HepG2 (cell line): Measurements from ENCODE around the gene CRYM. TPM values are rescaled to one million over a fixed set of nuclear protein-coding genes. Genes with fewer than 3 reads are reported as not detected.

Experiments
- CEBPG ChIP-seq: IDR thresholded peaks from 2 replicates; pipeline ENCODE4 v1.6.1; 2016
- DPF2 ChIP-seq: sonication (generic); formaldehyde crosslinking; IDR thresholded peaks from 2 replicates; pipeline ENCODE4 v1.4.0; 2020; ENCODE audit warnings: mild to moderate bottlenecking, low read depth, missing genetic modification reagents, borderline replicate concordance
- MBD4 ChIP-seq: IDR thresholded peaks from 2 replicates; pipeline ENCODE4 v1.6.1; 2012; ENCODE audit warnings: low read length, inconsistent platforms, borderline replicate concordance
- ONECUT2 ChIP-seq: sonication (generic); formaldehyde crosslinking; IDR thresholded peaks from 2 replicates; pipeline ENCODE4 v1.4.0; 2020; ENCODE audit warnings: missing genetic modification reagents
- PRDM15 ChIP-seq: sonication (generic); formaldehyde crosslinking; IDR thresholded peaks from 2 replicates; pipeline ENCODE4 v1.4.0; 2020; ENCODE audit warnings: missing genetic modification reagents
- SALL1 ChIP-seq: sonication (generic); formaldehyde crosslinking; IDR thresholded peaks from 2 replicates; pipeline ENCODE4 v1.8.0; 2022; ENCODE audit warnings: mild to moderate bottlenecking, missing genetic modification reagents
- ZBTB46 ChIP-seq: sonication (generic); formaldehyde crosslinking; IDR thresholded peaks from 2 replicates; pipeline ENCODE4 v1.4.0; 2020; ENCODE audit warnings: mild to moderate bottlenecking, missing genetic modification reagents, borderline replicate concordance
- ZFP82 ChIP-seq: sonication (generic); formaldehyde crosslinking; IDR thresholded peaks from 2 replicates; pipeline ENCODE4 v1.5.1; 2020; ENCODE audit warnings: mild to moderate bottlenecking, missing genetic modification reagents, borderline replicate concordance
- ZNF142 ChIP-seq: sonication (generic); formaldehyde crosslinking; IDR thresholded peaks from 2 replicates; pipeline ENCODE4 v1.4.0; 2020; ENCODE audit warnings: missing genetic modification reagents
- ZNF232 ChIP-seq: sonication (generic); formaldehyde crosslinking; IDR thresholded peaks from 2 replicates; pipeline ENCODE4 v1.4.0; 2020; ENCODE audit warnings: missing genetic modification reagents, borderline replicate concordance
- ZNF296 ChIP-seq: sonication (generic); formaldehyde crosslinking; conservative IDR thresholded peaks from 2 replicates; pipeline ENCODE4 v1.5.0; 2020; ENCODE audit warnings: mild to moderate bottlenecking, missing genetic modification reagents
- ZNF501 ChIP-seq: sonication (generic); formaldehyde crosslinking; IDR thresholded peaks from 2 replicates; pipeline ENCODE4 v1.5.1; 2020; ENCODE audit warnings: mild to moderate bottlenecking, moderate library complexity, missing genetic modification reagents
- ZNF512B ChIP-seq: sonication (generic); formaldehyde crosslinking; IDR thresholded peaks from 2 replicates; pipeline ENCODE4 v1.5.1; 2020; ENCODE audit warnings: missing genetic modification reagents, mild to moderate bottlenecking, borderline replicate concordance
- ZNF543 ChIP-seq: sonication (generic); formaldehyde crosslinking; IDR thresholded peaks from 2 replicates; pipeline ENCODE4 v1.4.0; 2020; ENCODE audit warnings: mild to moderate bottlenecking, missing genetic modification reagents
- ZSCAN30 ChIP-seq: sonication (generic); formaldehyde crosslinking; IDR thresholded peaks from 2 replicates; pipeline ENCODE4 v1.5.0; 2020; ENCODE audit warnings: mild to moderate bottlenecking, missing genetic modification reagents
- polyA plus RNA-seq, 8 experiments: library from polyadenylated mRNA; depleted of rRNA in 3 of 8; stranded (reverse) in 7 of 8; unstranded in 1 of 8; fragments of >200 nt; fragmentation: Illumina TruSeq in 4 of 8; extraction: Trizol in 4 of 8; gene quantifications; 2 replicates each; pipeline versions ENCODE4 v1.2.1 to v1.2.3, GENCODE V29; 2011 to 2016; ENCODE audit warnings: low read depth in 4 of 8, missing spikeins in 1 of 8, mixed read lengths in 1 of 8; ENCODE audit not compliant: insufficient read depth in 1 of 8
- total RNA-seq, 5 experiments: library from RNA; depleted of rRNA; stranded (reverse); fragments of >200 nt; fragmentation: Illumina TruSeq; extraction: Trizol; gene quantifications; 2 replicates each; pipeline ENCODE4 v1.2.3, GENCODE V29; 2016; ENCODE audit warnings: low read depth in 1 of 5

Gene CRYM
- total and polyA plus RNA-seq, 2 of the 13 experiments (the other 11 are each of a cell fraction or from before 2014, with no cell fraction given): 1.9 to 2.2 TPM

- no peak for TF ChIP-seq ZNF142 (CRISPR knock-in tag)
- peak; percentile 73 for TF ChIP-seq CEBPG
- no peak for TF ChIP-seq ZFP82
- TF ChIP-seq ZBTB46 (CRISPR knock-in tag): no peak
- TF ChIP-seq DPF2 (CRISPR knock-in tag): peak; percentile 78; the same call in 1 of the 2 replicates
- peak; percentile 96 for TF ChIP-seq SALL1
- no peak for TF ChIP-seq ZSCAN30
- TF ChIP-seq PRDM15 (CRISPR knock-in tag): no peak; the same call in 1 of the 2 replicates
- peak; percentile 57; the same call in 1 of the 2 replicates for TF ChIP-seq ZNF512B (CRISPR knock-in tag)
- no peak for TF ChIP-seq ZNF296 (CRISPR knock-in tag)
- no peak for TF ChIP-seq ONECUT2 (CRISPR knock-in tag)
- TF ChIP-seq ZNF543 (CRISPR knock-in tag): no peak
- peak; percentile 94; the same call in 1 of the 2 replicates for TF ChIP-seq ZNF232 (CRISPR knock-in tag)
- peak; percentile 81; the same call in 1 of the 2 replicates for TF ChIP-seq ZNF501 (CRISPR knock-in tag)
- TF ChIP-seq MBD4: peak; percentile 63; the same call in 1 of the 2 replicates
Observed at GRCh38 chr16:21233521-21234150, 44.5 kb downstream of the CRYM start, which contains the start of gene ANKS4B (continued).
